PC-3 (cell line): Measurements from ENCODE around the gene TTC9B.

ENCODE experiments used
- CTCF ChIP-seq: fragments of 300-600 bp; sonication (generic); conservative IDR thresholded peaks from 2 replicates; pipeline ENCODE4 v1.5.1; 2017; ENCODE audit warnings: antibody characterized with exemption, low read depth, mild to moderate bottlenecking, low read length
- EZH2phosphoT487 ChIP-seq: fragments of 300-600 bp; sonication (generic); IDR thresholded peaks from 2 replicates; pipeline ENCODE4 v1.6.1; 2018; ENCODE audit warnings: mild to moderate bottlenecking, antibody characterized with exemption, low read length, borderline replicate concordance

DNA sequence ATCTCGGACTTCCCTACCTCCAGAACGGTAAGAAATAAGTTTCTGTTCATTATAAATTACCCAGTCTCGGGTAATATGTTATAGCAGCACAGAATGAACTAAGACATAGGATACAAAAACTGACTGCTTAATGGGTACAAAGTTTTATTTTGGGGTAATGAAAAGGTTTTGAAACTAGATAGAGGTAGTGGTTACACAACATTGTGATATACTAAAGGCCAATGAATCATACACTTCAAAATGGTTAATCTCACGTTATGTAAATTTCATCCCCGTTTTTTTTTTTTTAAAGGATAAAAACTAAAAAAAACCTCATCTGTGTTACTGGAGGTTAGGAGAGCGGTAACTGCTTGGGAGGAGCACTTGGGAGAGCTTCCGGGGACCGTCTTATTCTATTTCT, 43.4 kb upstream of the TTC9B start:
- no peak for TF ChIP-seq CTCF
- no peak for TF ChIP-seq EZH2phosphoT487
